Measurements from ENCODE around the gene NLRC5.
A peak's percentile ranks its signal among the peaks of the same experiment; 100 is the strongest.

Gene NLRC5

GRCh38 chr16:56988948-56989945 lies at the start of gene NLRC5:
NLRC5 (plus strand) TSS chr16:56989557; CDS start chr16:57020713, 31,156 bp downstream.
- peak; percentile 93 for DNase-seq (ENCODE audit: low read depth)
- no peak for TF ChIP-seq CTCF (IDR thresholded peaks at IDR 0.05; ENCODE audit: insufficient read depth, low read depth, low read length, missing control alignments)
- peak within 1 kb of the TSS; percentile 96 for H3K4me3 ChIP-seq (ENCODE audit: low read depth, low read length)

GRCh38 chr16:56939801-56940200 lies 49.6 kb upstream of the NLRC5 start:
- no peak overlapping the region for H3K4me3 ChIP-seq (ENCODE audit: low read depth, low read length)
- DNase-seq (ENCODE audit: low read depth), result no peak
- no peak for TF ChIP-seq CTCF (IDR thresholded peaks at IDR 0.05; ENCODE audit: insufficient read depth, low read depth, low read length, missing control alignments)

GRCh38 chr16:56941092-56941491 lies 48.3 kb upstream of the NLRC5 start:
- no peak overlapping the region for H3K4me3 ChIP-seq (ENCODE audit: low read depth, low read length)
- peak; percentile 55 for DNase-seq (ENCODE audit: low read depth)
- no peak for TF ChIP-seq CTCF (IDR thresholded peaks at IDR 0.05; ENCODE audit: insufficient read depth, low read depth, low read length, missing control alignments)

- no peak overlapping the region for H3K4me3 ChIP-seq (ENCODE audit: low read depth, low read length)
- no peak for TF ChIP-seq CTCF (IDR thresholded peaks at IDR 0.05; ENCODE audit: insufficient read depth, low read depth, low read length, missing control alignments)
- DNase-seq (ENCODE audit: low read depth), result no peak
Observed at GRCh38 chr16:56941856-56942331, 47.5 kb upstream of the NLRC5 start.

- no peak for DNase-seq (ENCODE audit: low read depth)
- TF ChIP-seq CTCF (IDR thresholded peaks at IDR 0.05; ENCODE audit: insufficient read depth, low read depth, low read length, missing control alignments), result no peak
- no peak overlapping the region for H3K4me3 ChIP-seq (ENCODE audit: low read depth, low read length)
Observed at GRCh38 chr16:56943761-56944375, 45.5 kb upstream of the NLRC5 start.

- TF ChIP-seq CTCF (IDR thresholded peaks at IDR 0.05; ENCODE audit: insufficient read depth, low read depth, low read length, missing control alignments), result no peak
- no peak overlapping the region for H3K4me3 ChIP-seq (ENCODE audit: low read depth, low read length)
- DNase-seq (ENCODE audit: low read depth), result peak; percentile 68
Observed at GRCh38 chr16:56944954-56945839, 44.2 kb upstream of the NLRC5 start.
